Hematopoietic multipotent progenitor cell treated with erythropoietin and hydrocortisone succinate and interleukin-3 and kit ligand, for 15 days (in vitro differentiated cells): ENCODE results near the gene SART3.
A peak's percentile ranks its signal among the peaks of the same experiment; 100 is the strongest.
"Not testable (repeated sequence)": the region's sequence is repeated elsewhere in the genome, so short reads cannot be mapped to it uniquely, and the experiment has no call there.

Experiments
- DNase-seq: peaks from one replicate; pipeline ENCODE4 v3.0.0-alpha.2; 2015; ENCODE audit warnings: low spot score

Gene SART3

GRCh38 chr12:108563136-108563803 is 2.3 kb upstream of the SART3 start:
- peak; percentile 94 for DNase-seq

GRCh38 chr12:108562348-108563135 is 1.6 kb upstream of the SART3 start, which contains the start of gene ISCU:
ISCU (plus strand) TSS chr12:108562596; CDS start chr12:108562623, 27 bp downstream.
- peak; percentile 98 for DNase-seq

DNA sequence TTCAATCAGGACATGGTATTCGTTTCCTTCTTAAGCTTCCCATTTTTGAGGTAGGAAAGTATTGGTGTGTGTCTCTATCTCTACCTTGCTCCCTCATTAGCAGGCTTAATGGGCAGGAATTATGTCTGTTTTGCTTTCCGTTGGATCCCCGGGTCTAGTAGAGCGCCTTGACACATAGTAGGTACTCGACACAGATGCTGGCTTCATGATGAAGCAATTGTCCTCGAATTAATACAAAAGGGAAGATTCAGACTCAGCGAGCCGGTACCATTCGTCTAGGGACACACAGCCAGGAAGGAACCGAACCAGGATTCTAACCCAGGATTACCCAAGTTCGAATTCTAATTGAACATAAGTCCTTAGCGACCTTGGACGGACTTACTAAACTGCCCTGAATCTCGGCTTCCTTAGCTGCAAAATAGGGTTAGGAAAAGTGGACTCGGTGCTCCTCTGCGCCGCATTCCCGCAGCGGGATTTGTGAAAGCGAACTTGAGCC is 927 bp upstream of the SART3 start:
- no peak for DNase-seq

GRCh38 chr12:108560321-108560721 is 652 bp downstream of the SART3 start:
- peak; percentile 26 for DNase-seq

DNA sequence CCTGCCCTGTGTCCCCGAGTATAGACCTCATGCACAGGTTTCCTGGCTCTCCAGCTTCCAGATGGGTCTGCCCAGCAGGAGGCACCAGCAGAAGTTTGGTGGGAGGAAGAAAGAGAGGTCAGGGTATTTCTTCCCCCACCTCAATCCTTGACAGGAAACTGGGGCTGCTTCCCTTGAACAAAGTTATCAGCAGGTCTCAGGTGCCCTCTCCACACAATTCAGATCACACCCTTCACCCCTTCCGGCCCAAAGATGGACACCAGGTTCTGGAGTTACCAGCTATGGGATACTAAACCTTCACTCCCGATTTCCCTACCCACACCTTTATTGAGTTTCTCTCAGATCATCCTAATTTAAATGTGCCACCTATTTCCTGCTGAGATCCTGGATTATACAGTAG is 1.2 kb downstream of the SART3 start:
- no peak for DNase-seq

GRCh38 chr12:108559007-108559655 is 1.8 kb downstream of the SART3 start:
- DNase-seq, result no peak

DNA sequence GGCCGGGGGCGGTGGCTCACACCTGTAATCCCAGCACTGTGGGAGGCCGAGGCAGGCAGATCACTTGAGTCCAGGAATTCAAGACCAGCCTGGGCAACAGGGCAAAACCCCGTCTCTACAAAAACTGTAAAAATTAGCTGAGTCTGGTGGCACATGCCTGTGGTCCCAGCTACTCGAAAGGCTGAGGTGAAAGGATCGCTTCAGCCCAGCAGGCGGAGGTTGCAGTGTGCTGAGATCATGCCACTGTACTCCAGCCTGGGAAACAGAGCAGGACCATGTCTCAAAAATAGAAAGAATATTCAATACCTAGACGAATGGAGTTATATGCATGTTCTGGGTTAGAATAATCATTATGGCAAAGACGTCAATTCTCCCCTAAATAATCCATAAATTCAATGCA is 5.6 kb downstream of the SART3 start:
- DNase-seq, result not testable (repeated sequence)

- DNase-seq, result no peak
Observed at GRCh38 chr12:108553799-108554198, 7.2 kb downstream of the SART3 start.

DNA sequence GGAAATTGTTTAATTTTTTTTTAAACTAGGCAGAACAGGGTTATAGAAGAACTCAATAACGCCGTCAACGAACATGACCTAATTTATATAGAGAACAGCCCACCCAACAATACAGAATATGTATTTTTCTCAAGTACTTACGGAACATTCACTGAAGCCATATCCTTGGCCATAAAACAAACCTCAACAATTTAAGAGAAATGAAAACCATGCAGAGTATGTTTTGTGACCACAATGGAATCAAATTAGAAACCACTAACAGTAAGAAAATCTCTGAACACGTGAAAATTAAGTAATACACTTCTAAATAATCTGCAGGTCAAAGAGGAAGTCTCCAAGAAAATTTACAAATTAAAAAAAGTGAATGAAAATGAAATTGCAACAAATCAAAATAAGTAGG is 9.4 kb downstream of the SART3 start:
- DNase-seq, result no peak

- no peak for DNase-seq
Observed at GRCh38 chr12:108548954-108549521, 11.9 kb downstream of the SART3 start.

GRCh38 chr12:108547686-108548085 is 13.3 kb downstream of the SART3 start:
- no peak for DNase-seq

DNA sequence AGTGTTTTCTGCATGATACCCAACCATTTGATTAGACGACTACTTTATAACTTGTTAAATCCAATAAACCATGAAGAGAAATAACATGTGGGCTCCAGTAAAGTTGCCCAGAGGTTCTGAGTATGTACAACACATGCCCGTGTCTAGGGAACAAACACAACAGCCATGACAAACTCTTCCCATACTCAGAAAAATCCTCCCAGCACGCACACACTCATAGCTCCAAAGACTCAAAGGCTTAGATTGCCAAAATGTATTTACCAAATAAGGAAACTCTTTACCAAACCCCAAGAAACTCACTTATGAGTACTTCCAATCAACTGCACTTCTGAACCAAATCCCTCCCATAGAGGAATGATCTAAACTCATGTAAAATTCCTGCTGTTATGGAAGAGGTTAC is 17.3 kb downstream of the SART3 start:
- no peak for DNase-seq

GRCh38 chr12:108542320-108542719 is 18.7 kb downstream of the SART3 start:
- no peak for DNase-seq

GRCh38 chr12:108538616-108539195 is 22.3 kb downstream of the SART3 start:
- DNase-seq, result no peak

DNA sequence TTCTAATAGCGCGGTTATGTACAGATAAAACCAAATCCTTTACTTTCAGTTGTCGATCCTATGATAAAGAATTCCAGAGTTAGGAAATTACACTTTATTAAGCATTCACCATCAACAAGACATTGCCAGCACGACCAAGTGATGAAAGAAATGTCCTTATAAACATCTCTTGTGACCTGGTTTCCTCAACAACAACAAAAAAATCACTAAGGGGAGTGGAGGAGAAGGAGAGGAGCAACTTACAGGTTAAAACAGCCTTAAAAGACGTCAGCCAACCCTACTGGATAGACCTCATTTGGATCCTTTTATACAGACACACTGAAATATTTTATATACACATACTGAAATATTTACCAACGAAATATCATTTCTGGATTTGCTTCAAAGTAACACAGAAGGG is 22.8 kb downstream of the SART3 start:
- no peak for DNase-seq

GRCh38 chr12:108531929-108532848 is 28.8 kb downstream of the SART3 start:
- DNase-seq, result no peak

DNA sequence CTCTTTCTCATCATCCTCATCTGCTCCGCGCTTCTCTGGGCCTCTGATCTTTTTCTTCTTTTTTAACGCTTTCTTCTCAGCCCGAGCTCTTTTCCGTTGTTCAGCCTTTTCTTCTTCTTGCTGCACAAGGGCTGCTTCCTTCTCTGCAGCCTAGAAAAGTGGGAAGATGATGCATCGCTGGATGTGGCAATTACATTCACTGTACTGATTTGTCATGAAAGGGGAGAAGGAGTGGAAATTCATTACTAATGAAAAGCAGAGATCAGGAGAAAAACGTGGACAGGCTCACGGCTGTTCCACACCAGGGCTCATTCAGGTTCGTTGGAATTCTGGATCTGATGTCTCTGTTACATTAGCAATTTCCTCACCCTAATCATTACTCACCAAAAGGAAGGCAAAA is 30.8 kb downstream of the SART3 start:
- no peak for DNase-seq

DNA sequence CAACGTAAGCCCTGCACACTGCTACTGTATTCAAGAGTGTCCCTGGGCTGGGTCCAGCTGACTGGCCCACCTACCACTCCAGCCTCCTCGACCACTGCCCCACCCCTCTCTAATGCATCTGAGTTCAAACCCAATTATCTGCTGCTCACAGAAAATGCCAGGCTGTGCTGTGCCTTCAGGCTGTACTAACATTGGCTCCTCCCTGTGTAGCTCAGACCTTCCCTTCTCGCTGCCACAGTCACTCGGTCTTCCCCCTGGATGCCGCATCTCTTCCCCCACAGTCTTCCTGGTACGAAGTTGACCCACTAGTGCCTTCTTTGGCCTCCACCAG is 33.8 kb downstream of the SART3 start:
- no peak for DNase-seq

DNA sequence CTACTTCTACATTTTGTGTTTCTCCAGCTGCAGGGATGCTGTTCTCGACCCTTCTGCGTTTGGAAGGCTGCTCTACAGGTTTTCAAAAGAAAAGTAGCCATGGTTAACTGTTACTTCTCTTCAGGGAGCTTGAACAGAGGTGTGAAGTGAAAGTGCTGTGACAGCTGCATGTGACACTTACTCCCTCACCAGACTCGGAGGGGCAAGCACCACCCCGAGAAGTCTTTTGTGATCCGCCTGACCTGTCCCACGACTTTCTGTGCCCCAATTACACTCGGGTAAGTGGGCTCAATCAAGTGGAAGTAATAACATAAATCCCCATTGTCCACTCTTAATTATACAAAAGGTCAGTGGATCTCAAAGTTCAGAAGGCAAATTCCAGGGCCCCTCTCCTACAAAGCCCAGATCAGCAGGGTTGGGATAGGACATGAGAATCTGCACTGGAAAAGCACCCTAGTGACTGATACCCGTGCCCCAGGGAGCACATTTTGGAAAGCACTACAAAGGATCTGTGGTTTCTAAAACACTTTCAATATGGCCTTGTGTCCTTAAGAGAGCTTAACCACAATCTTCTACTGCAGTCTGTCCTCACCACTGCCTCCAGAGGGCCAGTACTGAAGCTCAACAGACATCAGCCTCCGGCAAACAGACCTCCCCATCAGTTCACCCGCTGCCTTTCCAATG is 34.3 kb downstream of the SART3 start:
- no peak for DNase-seq

- no peak for DNase-seq
Observed at GRCh38 chr12:108525681-108526080, 35.3 kb downstream of the SART3 start.

DNA sequence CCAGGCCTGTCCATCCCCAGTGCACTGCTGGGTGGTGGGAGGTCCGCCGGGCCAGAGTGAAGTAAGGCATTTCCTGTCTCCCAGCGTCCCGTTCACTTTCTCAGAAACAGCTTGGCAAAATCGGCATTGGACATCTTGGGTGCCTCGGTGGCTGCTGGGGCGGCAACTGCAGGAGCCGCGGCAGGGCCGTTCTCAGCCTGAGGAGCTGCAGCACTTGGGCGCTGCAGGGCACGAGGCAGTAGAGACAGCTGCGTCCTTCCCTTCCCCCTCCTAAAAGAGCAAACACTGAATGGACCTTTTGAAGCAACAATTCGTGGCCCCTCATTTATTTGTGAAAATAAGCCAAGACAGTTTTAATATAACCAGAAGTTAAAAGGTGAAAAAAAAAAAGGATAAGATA is 37.6 kb downstream of the SART3 start:
- DNase-seq, result no peak
